T-helper 17 cell (primary cell): ENCODE data around the gene WBP2NL. TPM values are rescaled to one million over a fixed set of nuclear protein-coding genes. Genes with fewer than 3 reads are reported as not detected.

Experiments used
- ATAC-seq: fragments of 150-1000 bp; cut with Tn5 transposase; 2 replicates; pipeline ENCODE4 v1.10.0; 2021; ENCODE audit warnings: mild to moderate bottlenecking, moderate library complexity
- DNase-seq, 3 donors: peaks; one replicate each; pipeline versions ENCODE4 v3.0.0 to v3.0.0-alpha.2; 2020 to 2021
- H3K9me3 ChIP-seq: one replicate; pipeline ENCODE4 v1.7.0; 2013; ENCODE audit warnings: low read length, mild to moderate bottlenecking; ENCODE audit not compliant: control insufficient read depth, poor library complexity, severe bottlenecking
- H3K27ac Mint-ChIP-seq: one replicate; pipeline ENCODE4 v1.8.0; 2022; ENCODE audit warnings: mild to moderate bottlenecking, moderate library complexity, mixed read lengths
- H3K27me3 Mint-ChIP-seq: one replicate; pipeline ENCODE4 v1.8.0; 2022; ENCODE audit warnings: mixed read lengths
- H3K36me3 Mint-ChIP-seq: one replicate; pipeline ENCODE4 v1.8.0; 2022; ENCODE audit warnings: low read depth, mixed read lengths
- H3K4me1 Mint-ChIP-seq: one replicate; pipeline ENCODE4 v1.8.0; 2022; ENCODE audit warnings: mild to moderate bottlenecking, mixed read lengths
- H3K4me3 Mint-ChIP-seq: one replicate; pipeline ENCODE4 v1.8.0; 2022; ENCODE audit warnings: mild to moderate bottlenecking, moderate library complexity, mixed read lengths
- total RNA-seq, 4 donors: library from RNA in 2 of 4; stranded (reverse) in 2 of 4; gene quantifications; one replicate each; pipeline ENCODE4 v1.2.3 and lab custom pipeline; 2022 to 2026

Gene WBP2NL
- total RNA-seq, 2 donors from 2014 or later = 0.91 to 1.7 TPM

- no peaks in the 10 kb centered on the region for H3K9me3 ChIP-seq
- Mint-ChIP-seq H3K27me3 (no peaks in the 10 kb centered on the region), H3K27ac (no peak overlapping the region), H3K36me3 (no peaks in the 10 kb centered on the region), H3K4me1 (peaks cover 10% of the 10 kb centered on the region), H3K4me3 (no peak overlapping the region)
- DNase-seq (no peak), ATAC-seq (no peak)
These were observed 26.8 kb downstream of the WBP2NL start for GRCh38 chr22:42025421-42025820.

- Mint-ChIP-seq H3K27me3 (no peaks in the 10 kb centered on the region), H3K36me3 (no peaks in the 10 kb centered on the region), H3K4me3 (no peak overlapping the region), H3K27ac (no peak overlapping the region), H3K4me1 (peaks cover 15% of the 10 kb centered on the region)
- DNase-seq (no peak), ATAC-seq (no peak)
- no peaks in the 10 kb centered on the region for H3K9me3 ChIP-seq
These were observed 28.1 kb downstream of the WBP2NL start for GRCh38 chr22:42026705-42027104.

- no peaks in the 10 kb centered on the region for H3K9me3 ChIP-seq
- no peak overlapping the region for H3K27ac Mint-ChIP-seq
- DNase-seq (no peak), ATAC-seq (no peak)
- peaks cover 6% of the 10 kb centered on the region for H3K4me1 Mint-ChIP-seq
- no peak overlapping the region for H3K4me3 Mint-ChIP-seq
- H3K27me3 Mint-ChIP-seq = no peaks in the 10 kb centered on the region
- H3K36me3 Mint-ChIP-seq = no peaks in the 10 kb centered on the region
These were observed 34.9 kb downstream of the WBP2NL start for GRCh38 chr22:42033263-42034181.

GRCh38 chr22:42035256-42035655 is 36.7 kb downstream of the WBP2NL start:
- H3K9me3 ChIP-seq = no peaks in the 10 kb centered on the region
- H3K4me1 Mint-ChIP-seq = peaks cover 5% of the 10 kb centered on the region
- no peak for DNase-seq
- no peak overlapping the region for H3K4me3 Mint-ChIP-seq
- ATAC-seq = no peak
- no peaks in the 10 kb centered on the region for H3K27me3 Mint-ChIP-seq
- no peak overlapping the region for H3K27ac Mint-ChIP-seq
- H3K36me3 Mint-ChIP-seq = no peaks in the 10 kb centered on the region

GRCh38 chr22:42039271-42039670 is 40.7 kb downstream of the WBP2NL start:
- ATAC-seq (no peak), DNase-seq (no peak)
- Mint-ChIP-seq H3K4me1 (no peaks in the 10 kb centered on the region), H3K36me3 (no peaks in the 10 kb centered on the region), H3K27me3 (no peaks in the 10 kb centered on the region), H3K27ac (no peak overlapping the region), H3K4me3 (no peak overlapping the region)
- H3K9me3 ChIP-seq = no peaks in the 10 kb centered on the region

GRCh38 chr22:42041784-42042183 is 43.2 kb downstream of the WBP2NL start:
- Mint-ChIP-seq H3K27me3 (no peaks in the 10 kb centered on the region), H3K4me3 (no peak overlapping the region), H3K36me3 (peaks cover 2% of the 10 kb centered on the region), H3K4me1 (no peaks in the 10 kb centered on the region), H3K27ac (no peak overlapping the region)
- DNase-seq (no peak), ATAC-seq (no peak)
- H3K9me3 ChIP-seq = no peaks in the 10 kb centered on the region

- Mint-ChIP-seq H3K27me3 (no peaks in the 10 kb centered on the region), H3K36me3 (no peaks in the 10 kb centered on the region), H3K4me3 (no peak overlapping the region), H3K4me1 (no peaks in the 10 kb centered on the region), H3K27ac (peak overlapping the region; percentile 57)
- DNase-seq (no peak), ATAC-seq (no peak)
- no peaks in the 10 kb centered on the region for H3K9me3 ChIP-seq
These were observed 52.1 kb downstream of the WBP2NL start for GRCh38 chr22:42050641-42051180.

GRCh38 chr22:42052765-42053164 is 54.2 kb downstream of the WBP2NL start:
- Mint-ChIP-seq H3K27me3 (no peaks in the 10 kb centered on the region), H3K36me3 (no peaks in the 10 kb centered on the region), H3K4me3 (no peak overlapping the region), H3K4me1 (no peaks in the 10 kb centered on the region), H3K27ac (no peak overlapping the region)
- H3K9me3 ChIP-seq = no peaks in the 10 kb centered on the region
- DNase-seq (no peak), ATAC-seq (no peak)

GRCh38 chr22:42056757-42057511 is 58.3 kb downstream of the WBP2NL start:
- no peaks in the 10 kb centered on the region for H3K4me1 Mint-ChIP-seq
- H3K36me3 Mint-ChIP-seq = peaks cover 4% of the 10 kb centered on the region
- ATAC-seq (no peak), DNase-seq (no peak)
- H3K27me3 Mint-ChIP-seq = no peaks in the 10 kb centered on the region
- H3K9me3 ChIP-seq = no peaks in the 10 kb centered on the region
- H3K4me3 Mint-ChIP-seq = no peak overlapping the region
- no peak overlapping the region for H3K27ac Mint-ChIP-seq

- no peaks in the 10 kb centered on the region for H3K9me3 ChIP-seq
- no peak for DNase-seq
- Mint-ChIP-seq H3K4me1 (peaks cover 4% of the 10 kb centered on the region), H3K36me3 (peaks cover 8% of the 10 kb centered on the region), H3K27ac (no peak overlapping the region), H3K4me3 (no peak overlapping the region), H3K27me3 (no peaks in the 10 kb centered on the region)
- ATAC-seq = no peak
These were observed 61.9 kb downstream of the WBP2NL start for GRCh38 chr22:42060489-42060888.

- no peak overlapping the region for H3K4me3 Mint-ChIP-seq
- no peaks in the 10 kb centered on the region for H3K9me3 ChIP-seq
- H3K27ac Mint-ChIP-seq = no peak overlapping the region
- no peak for DNase-seq
- no peaks in the 10 kb centered on the region for H3K27me3 Mint-ChIP-seq
- H3K36me3 Mint-ChIP-seq = peaks cover 8% of the 10 kb centered on the region
- ATAC-seq = no peak
- H3K4me1 Mint-ChIP-seq = peaks cover 4% of the 10 kb centered on the region
These were observed 62.5 kb downstream of the WBP2NL start for GRCh38 chr22:42061041-42061440.

GRCh38 chr22:42062506-42063170 is 64.0 kb downstream of the WBP2NL start:
- Mint-ChIP-seq H3K27ac (no peak overlapping the region), H3K36me3 (peaks cover 8% of the 10 kb centered on the region), H3K4me1 (peaks cover 7% of the 10 kb centered on the region), H3K27me3 (no peaks in the 10 kb centered on the region), H3K4me3 (no peak overlapping the region)
- no peaks in the 10 kb centered on the region for H3K9me3 ChIP-seq
- no peak for DNase-seq
- no peak for ATAC-seq

- Mint-ChIP-seq H3K27ac (no peak overlapping the region), H3K27me3 (no peaks in the 10 kb centered on the region), H3K4me3 (no peak overlapping the region), H3K36me3 (peaks cover 4% of the 10 kb centered on the region), H3K4me1 (peaks cover 7% of the 10 kb centered on the region)
- ATAC-seq = no peak
- H3K9me3 ChIP-seq = no peaks in the 10 kb centered on the region
- no peak for DNase-seq
These were observed 66.0 kb downstream of the WBP2NL start for GRCh38 chr22:42064629-42065028.
